A549 (cell line): ENCODE data around the gene UTS2B.

Experiments used
- CEBPB ChIP-seq, 2 experiments: fragments of >200 bp in 1 of 2; sonication (Bioruptor Twin) in 1 of 2; formaldehyde crosslinking in 1 of 2; IDR thresholded peaks; 2 replicates each; pipeline ENCODE4 v1.6.1; 2012 to 2016
- EHMT2 ChIP-seq: fragments of 200-600 bp; sonication (generic); IDR thresholded peaks from 2 replicates; pipeline ENCODE4 v1.6.1; 2016; ENCODE audit warnings: antibody characterized with exemption, low read depth, mild to moderate bottlenecking, moderate library complexity
- HDAC2 ChIP-seq: fragments of 200-600 bp; sonication (generic); IDR thresholded peaks from 2 replicates; pipeline ENCODE4 v1.6.1; 2016
- PHF8 ChIP-seq: fragments of 200-600 bp; sonication (generic); IDR thresholded peaks from 2 replicates; pipeline ENCODE4 v1.6.1; 2016; ENCODE audit warnings: low read depth, mild to moderate bottlenecking, antibody characterized with exemption, moderate library complexity, borderline replicate concordance
- POLR2A ChIP-seq: IDR thresholded peaks from 2 replicates; pipeline ENCODE4 v1.6.1; 2012; ENCODE audit warnings: mild to moderate bottlenecking, low read length
- TP53 ChIP-seq: fragments of 250-450 bp; sonication (Bioruptor Pico); IDR thresholded peaks from 2 replicates; pipeline ENCODE4 v1.5.0; 2021; ENCODE audit warnings: mild to moderate bottlenecking, moderate library complexity
- ZC3H11A ChIP-seq: fragments of 450-650 bp; IDR thresholded peaks from 2 replicates; pipeline ENCODE4 v1.6.1; 2014; ENCODE audit warnings: antibody characterized with exemption, mild to moderate bottlenecking
- TF ChIP-seq, protein P1 (sequence below): fragments of >200 bp; sonication (Bioruptor Twin); formaldehyde crosslinking; IDR thresholded peaks from 3 replicates; pipeline ENCODE4 v1.5.1; 2016
- TF ChIP-seq, protein P2 (sequence below): fragments of 200-600 bp; sonication (generic); IDR thresholded peaks from 2 replicates; pipeline ENCODE4 v1.6.1; 2016; ENCODE audit warnings: antibody characterized with exemption, mild to moderate bottlenecking, moderate library complexity

DNA sequence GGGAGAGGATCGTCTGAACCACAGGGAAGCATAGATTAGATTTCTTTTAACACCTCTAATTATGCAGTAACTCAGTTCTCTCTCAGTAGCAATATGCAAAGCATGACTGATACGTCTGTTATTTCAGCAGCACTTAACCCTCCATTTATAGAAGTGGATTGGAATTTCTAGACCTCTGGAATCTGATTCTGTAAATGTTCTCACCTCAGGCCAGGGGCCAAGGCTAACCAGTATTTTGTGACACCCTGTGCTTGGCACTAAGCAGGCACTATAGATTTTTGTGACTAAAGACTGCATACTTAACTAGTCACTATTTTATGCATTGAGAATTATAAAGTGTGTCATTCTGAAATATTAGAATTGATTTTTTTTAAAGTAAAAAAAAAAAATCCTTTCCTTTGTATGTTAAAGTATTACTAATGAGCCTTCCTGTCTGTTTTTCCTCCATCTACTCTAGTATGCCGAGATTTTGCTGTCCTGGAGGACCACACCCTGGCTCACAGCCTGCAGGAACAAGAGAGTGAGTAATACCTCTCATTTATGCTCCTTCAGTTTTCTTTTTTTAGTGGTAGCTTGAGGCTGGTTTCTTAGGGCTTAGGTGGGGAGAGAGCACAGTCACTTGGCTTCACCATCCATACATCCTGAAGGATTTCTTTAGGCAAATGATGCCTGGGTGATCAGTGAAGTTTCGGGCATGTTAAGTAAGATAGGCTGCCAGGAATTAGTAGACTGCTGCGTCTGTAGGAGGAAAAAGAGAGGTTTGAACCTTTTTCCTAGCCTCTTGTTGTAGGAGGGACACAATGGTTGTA, 26.5 kb upstream of the UTS2B start:
- TF ChIP-seq POLR2A = no peak
- TF ChIP-seq, protein P1, sequence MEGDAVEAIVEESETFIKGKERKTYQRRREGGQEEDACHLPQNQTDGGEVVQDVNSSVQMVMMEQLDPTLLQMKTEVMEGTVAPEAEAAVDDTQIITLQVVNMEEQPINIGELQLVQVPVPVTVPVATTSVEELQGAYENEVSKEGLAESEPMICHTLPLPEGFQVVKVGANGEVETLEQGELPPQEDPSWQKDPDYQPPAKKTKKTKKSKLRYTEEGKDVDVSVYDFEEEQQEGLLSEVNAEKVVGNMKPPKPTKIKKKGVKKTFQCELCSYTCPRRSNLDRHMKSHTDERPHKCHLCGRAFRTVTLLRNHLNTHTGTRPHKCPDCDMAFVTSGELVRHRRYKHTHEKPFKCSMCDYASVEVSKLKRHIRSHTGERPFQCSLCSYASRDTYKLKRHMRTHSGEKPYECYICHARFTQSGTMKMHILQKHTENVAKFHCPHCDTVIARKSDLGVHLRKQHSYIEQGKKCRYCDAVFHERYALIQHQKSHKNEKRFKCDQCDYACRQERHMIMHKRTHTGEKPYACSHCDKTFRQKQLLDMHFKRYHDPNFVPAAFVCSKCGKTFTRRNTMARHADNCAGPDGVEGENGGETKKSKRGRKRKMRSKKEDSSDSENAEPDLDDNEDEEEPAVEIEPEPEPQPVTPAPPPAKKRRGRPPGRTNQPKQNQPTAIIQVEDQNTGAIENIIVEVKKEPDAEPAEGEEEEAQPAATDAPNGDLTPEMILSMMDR = no peak
- TF ChIP-seq, protein P2, sequence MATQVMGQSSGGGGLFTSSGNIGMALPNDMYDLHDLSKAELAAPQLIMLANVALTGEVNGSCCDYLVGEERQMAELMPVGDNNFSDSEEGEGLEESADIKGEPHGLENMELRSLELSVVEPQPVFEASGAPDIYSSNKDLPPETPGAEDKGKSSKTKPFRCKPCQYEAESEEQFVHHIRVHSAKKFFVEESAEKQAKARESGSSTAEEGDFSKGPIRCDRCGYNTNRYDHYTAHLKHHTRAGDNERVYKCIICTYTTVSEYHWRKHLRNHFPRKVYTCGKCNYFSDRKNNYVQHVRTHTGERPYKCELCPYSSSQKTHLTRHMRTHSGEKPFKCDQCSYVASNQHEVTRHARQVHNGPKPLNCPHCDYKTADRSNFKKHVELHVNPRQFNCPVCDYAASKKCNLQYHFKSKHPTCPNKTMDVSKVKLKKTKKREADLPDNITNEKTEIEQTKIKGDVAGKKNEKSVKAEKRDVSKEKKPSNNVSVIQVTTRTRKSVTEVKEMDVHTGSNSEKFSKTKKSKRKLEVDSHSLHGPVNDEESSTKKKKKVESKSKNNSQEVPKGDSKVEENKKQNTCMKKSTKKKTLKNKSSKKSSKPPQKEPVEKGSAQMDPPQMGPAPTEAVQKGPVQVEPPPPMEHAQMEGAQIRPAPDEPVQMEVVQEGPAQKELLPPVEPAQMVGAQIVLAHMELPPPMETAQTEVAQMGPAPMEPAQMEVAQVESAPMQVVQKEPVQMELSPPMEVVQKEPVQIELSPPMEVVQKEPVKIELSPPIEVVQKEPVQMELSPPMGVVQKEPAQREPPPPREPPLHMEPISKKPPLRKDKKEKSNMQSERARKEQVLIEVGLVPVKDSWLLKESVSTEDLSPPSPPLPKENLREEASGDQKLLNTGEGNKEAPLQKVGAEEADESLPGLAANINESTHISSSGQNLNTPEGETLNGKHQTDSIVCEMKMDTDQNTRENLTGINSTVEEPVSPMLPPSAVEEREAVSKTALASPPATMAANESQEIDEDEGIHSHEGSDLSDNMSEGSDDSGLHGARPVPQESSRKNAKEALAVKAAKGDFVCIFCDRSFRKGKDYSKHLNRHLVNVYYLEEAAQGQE = no peak
- TF ChIP-seq CEBPB (IDR thresholded peaks at IDR 0.05) = no peak
- no peak for TF ChIP-seq EHMT2
- no peak for TF ChIP-seq PHF8
- no peak for TF ChIP-seq TP53 (CRISPR knock-in tag)
- no peak for TF ChIP-seq HDAC2
- no peak for TF ChIP-seq ZC3H11A
